Memory B cell (primary cell): ENCODE measurements around the gene CLPX.
"Not testable (repeated sequence)": the region's sequence is repeated elsewhere in the genome, so short reads cannot be mapped to it uniquely, and the experiment has no call there.

Experiments
- ATAC-seq: fragments of 150-1000 bp; cut with Tn5 transposase; 2 replicates; pipeline ENCODE4 v1.10.0; 2021; ENCODE audit warnings: low read depth, mild to moderate bottlenecking, moderate library complexity
- DNase-seq, 2 donors: peaks; one replicate each; pipeline ENCODE4 v3.0.0; 2022; ENCODE audit warnings: low spot score in 2 of 2
- H3K27ac Mint-ChIP-seq: one replicate; pipeline ENCODE4 v1.8.0; 2022; ENCODE audit warnings: mild to moderate bottlenecking, moderate library complexity, mixed read lengths
- H3K27me3 Mint-ChIP-seq: one replicate; pipeline ENCODE4 v1.8.0; 2022; ENCODE audit warnings: mixed read lengths
- H3K36me3 Mint-ChIP-seq: one replicate; pipeline ENCODE4 v1.8.0; 2022; ENCODE audit warnings: mild to moderate bottlenecking, mixed read lengths
- H3K4me1 Mint-ChIP-seq: one replicate; pipeline ENCODE4 v1.8.0; 2022; ENCODE audit warnings: mixed read lengths
- H3K4me3 Mint-ChIP-seq: one replicate; pipeline ENCODE4 v1.8.0; 2022; ENCODE audit warnings: mild to moderate bottlenecking, moderate library complexity, mixed read lengths
- H3K9me3 Mint-ChIP-seq: one replicate; pipeline ENCODE4 v1.8.0; 2022; ENCODE audit warnings: mixed read lengths

CLPX gene

GRCh38 chr15:65172531-65172930 lies 12.6 kb downstream of the CLPX start:
- no peak overlapping the region for H3K4me3 Mint-ChIP-seq
- no peak for DNase-seq
- no peaks in the 10 kb centered on the region for H3K27me3 Mint-ChIP-seq
- H3K36me3 Mint-ChIP-seq: peaks cover 11% of the 10 kb centered on the region
- no peaks in the 10 kb centered on the region for H3K9me3 Mint-ChIP-seq
- ATAC-seq: no peak
- H3K27ac Mint-ChIP-seq: no peak overlapping the region
- peaks cover 9% of the 10 kb centered on the region for H3K4me1 Mint-ChIP-seq

- Mint-ChIP-seq H3K9me3 (no peaks in the 10 kb centered on the region), H3K4me1 (peaks cover 9% of the 10 kb centered on the region), H3K27ac (no peak overlapping the region), H3K27me3 (no peaks in the 10 kb centered on the region), H3K36me3 (peaks cover 11% of the 10 kb centered on the region), H3K4me3 (no peak overlapping the region)
- DNase-seq (no peak), ATAC-seq (no peak)
Measured at GRCh38 chr15:65171428-65171827, 13.7 kb downstream of the CLPX start.

DNA sequence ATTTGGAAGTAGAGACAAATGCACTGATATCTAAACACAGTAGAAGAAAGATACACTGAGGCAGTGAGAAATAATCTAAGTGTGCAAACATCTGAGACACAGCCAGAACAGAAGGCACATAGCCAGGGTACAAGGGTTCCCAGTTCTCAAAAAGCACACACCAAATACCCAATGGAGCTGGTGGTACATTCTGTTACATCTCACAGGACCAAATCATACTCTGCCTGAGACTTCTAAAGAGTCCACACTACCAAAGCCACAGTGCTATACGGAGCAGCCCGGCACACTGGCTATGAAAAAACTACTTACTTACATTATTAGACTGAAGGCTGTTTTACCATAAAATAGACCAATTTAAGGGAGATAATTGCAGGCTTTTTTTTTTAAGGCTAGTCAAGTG lies 19.3 kb downstream of the CLPX start:
- no peaks in the 10 kb centered on the region for H3K27me3 Mint-ChIP-seq
- H3K9me3 Mint-ChIP-seq: no peaks in the 10 kb centered on the region
- peaks cover 2% of the 10 kb centered on the region for H3K36me3 Mint-ChIP-seq
- no peak overlapping the region for H3K4me3 Mint-ChIP-seq
- no peak overlapping the region for H3K27ac Mint-ChIP-seq
- no peaks in the 10 kb centered on the region for H3K4me1 Mint-ChIP-seq
- DNase-seq: no peak
- ATAC-seq: no peak

DNA sequence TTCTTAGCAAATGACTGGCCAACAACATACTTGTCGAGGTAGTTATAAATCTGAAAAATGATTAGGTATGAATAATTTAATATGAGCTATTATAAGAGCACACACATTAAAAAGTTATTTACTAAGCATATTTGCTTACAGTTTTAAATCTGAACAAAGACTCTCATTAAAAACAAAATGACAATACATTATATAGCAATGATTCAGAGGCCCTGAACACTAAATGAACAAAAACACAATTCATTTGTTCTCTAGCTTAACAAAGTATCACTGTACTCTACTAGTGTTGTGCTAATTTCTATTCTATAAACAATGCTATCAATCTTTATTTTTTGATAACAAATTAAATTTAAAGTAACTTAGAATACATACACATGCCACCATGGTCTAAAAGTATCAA lies 21.0 kb downstream of the CLPX start:
- Mint-ChIP-seq H3K27ac (no peak overlapping the region), H3K36me3 (peaks cover 5% of the 10 kb centered on the region), H3K27me3 (no peaks in the 10 kb centered on the region), H3K4me3 (no peak overlapping the region), H3K9me3 (no peaks in the 10 kb centered on the region), H3K4me1 (no peaks in the 10 kb centered on the region)
- ATAC-seq (no peak), DNase-seq (no peak)

GRCh38 chr15:65163041-65163440 lies 22.1 kb downstream of the CLPX start:
- no peaks in the 10 kb centered on the region for H3K9me3 Mint-ChIP-seq
- H3K4me3 Mint-ChIP-seq: no peak overlapping the region
- ATAC-seq (no peak), DNase-seq (no peak)
- no peaks in the 10 kb centered on the region for H3K4me1 Mint-ChIP-seq
- H3K27ac Mint-ChIP-seq: no peak overlapping the region
- no peaks in the 10 kb centered on the region for H3K27me3 Mint-ChIP-seq
- H3K36me3 Mint-ChIP-seq: peaks cover 3% of the 10 kb centered on the region

DNA sequence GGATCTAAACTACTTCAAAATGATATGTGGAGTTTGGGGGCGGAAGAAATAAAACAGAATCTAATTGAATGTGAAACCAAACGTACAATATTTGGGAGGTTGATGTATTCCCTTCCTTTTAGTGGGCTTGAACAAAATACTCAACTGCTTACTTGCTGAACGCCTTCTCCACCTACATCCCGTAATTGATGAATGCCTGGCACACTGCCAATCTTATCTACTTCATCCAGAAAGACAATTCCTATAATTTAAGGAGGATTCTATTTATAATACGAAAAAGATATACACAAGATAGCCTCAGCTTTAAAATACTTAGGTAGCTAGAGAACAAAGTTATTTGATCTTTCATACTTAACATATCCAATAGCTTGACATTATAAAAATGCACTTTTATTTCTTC lies 28.4 kb downstream of the CLPX start:
- H3K4me3 Mint-ChIP-seq: no peak overlapping the region
- H3K36me3 Mint-ChIP-seq: peaks cover 26% of the 10 kb centered on the region
- no peak for ATAC-seq
- DNase-seq: no peak
- no peaks in the 10 kb centered on the region for H3K27me3 Mint-ChIP-seq
- H3K27ac Mint-ChIP-seq: no peak overlapping the region
- no peaks in the 10 kb centered on the region for H3K4me1 Mint-ChIP-seq
- no peaks in the 10 kb centered on the region for H3K9me3 Mint-ChIP-seq

DNA sequence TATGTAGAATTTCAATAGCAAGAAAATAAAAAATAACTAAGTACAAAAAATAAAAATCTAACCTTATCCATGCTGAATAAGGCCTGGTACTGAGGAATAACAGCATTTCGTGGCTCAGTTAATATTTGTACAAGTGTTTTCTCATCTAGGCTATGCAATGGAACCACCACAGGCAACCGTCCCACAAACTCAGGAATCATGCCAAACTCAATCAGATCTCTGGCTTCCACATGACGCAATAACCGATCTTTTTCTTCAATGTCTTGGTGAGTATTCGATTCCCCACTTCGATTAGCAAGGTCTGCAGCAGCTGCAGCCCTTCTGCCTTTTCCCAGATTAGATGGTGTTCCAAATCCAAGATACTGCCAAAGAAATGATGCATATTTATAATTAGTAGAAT lies 30.4 kb downstream of the CLPX start:
- H3K27ac Mint-ChIP-seq: no peak overlapping the region
- no peak for ATAC-seq
- no peaks in the 10 kb centered on the region for H3K9me3 Mint-ChIP-seq
- no peaks in the 10 kb centered on the region for H3K27me3 Mint-ChIP-seq
- no peak for DNase-seq
- peaks cover 28% of the 10 kb centered on the region for H3K36me3 Mint-ChIP-seq
- no peak overlapping the region for H3K4me3 Mint-ChIP-seq
- H3K4me1 Mint-ChIP-seq: no peaks in the 10 kb centered on the region

DNA sequence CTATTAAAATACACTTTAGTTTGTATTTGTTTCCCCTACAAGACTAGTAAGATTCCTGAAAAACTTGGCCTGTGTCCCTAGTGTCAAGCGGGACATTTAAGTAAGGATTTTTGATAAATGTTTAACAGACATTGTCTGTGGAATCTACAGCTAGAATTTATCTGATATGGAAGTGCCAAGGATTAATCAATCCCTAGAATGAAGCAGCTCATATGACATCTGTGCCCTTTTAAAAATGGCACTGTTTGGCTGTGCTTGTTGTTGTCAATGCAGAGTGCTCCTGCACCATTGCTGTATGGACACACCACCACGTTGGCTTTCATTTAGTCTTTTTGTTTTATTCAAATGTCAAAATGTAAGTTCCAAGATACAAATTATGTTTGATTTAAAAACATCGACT lies 37.2 kb downstream of the CLPX start:
- H3K27me3 Mint-ChIP-seq: no peaks in the 10 kb centered on the region
- peak overlapping the region; percentile 31 for H3K27ac Mint-ChIP-seq
- ATAC-seq: no peak
- H3K4me3 Mint-ChIP-seq: no peak overlapping the region
- DNase-seq: no peak
- H3K36me3 Mint-ChIP-seq: peaks cover 16% of the 10 kb centered on the region
- no peaks in the 10 kb centered on the region for H3K4me1 Mint-ChIP-seq
- no peaks in the 10 kb centered on the region for H3K9me3 Mint-ChIP-seq

- H3K4me1 Mint-ChIP-seq: no peaks in the 10 kb centered on the region
- H3K9me3 Mint-ChIP-seq: no peaks in the 10 kb centered on the region
- H3K27ac Mint-ChIP-seq: no peak overlapping the region
- H3K36me3 Mint-ChIP-seq: peaks cover 11% of the 10 kb centered on the region
- ATAC-seq: no peak
- DNase-seq: no peak
- H3K4me3 Mint-ChIP-seq: no peak overlapping the region
- H3K27me3 Mint-ChIP-seq: no peaks in the 10 kb centered on the region
Measured at GRCh38 chr15:65146438-65146837, 38.7 kb downstream of the CLPX start.

DNA sequence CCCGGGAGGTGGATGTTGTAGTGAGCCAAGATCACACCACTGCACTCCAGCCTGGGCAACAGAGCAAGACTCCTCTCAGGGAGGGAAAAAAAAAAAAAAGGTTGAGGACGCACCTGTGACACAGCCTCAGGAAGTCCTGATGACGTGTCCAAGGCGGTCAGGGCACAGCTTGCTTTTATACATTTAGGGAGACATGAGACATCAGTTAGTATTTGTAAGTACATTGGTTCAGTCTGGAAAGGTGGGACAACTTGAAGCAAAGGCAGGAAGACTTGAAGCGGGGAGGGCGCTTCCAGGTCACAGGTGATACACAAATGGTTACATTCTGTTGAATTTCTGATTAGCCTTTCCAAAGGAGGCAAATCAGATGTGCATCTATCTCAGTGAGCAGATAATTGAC lies 46.5 kb downstream of the CLPX start:
- H3K4me1 Mint-ChIP-seq, H3K27me3 Mint-ChIP-seq, H3K36me3 Mint-ChIP-seq, H3K27ac Mint-ChIP-seq, ATAC-seq, H3K9me3 Mint-ChIP-seq, H3K4me3 Mint-ChIP-seq, DNase-seq: not testable (repeated sequence)

GRCh38 chr15:65137893-65138292 lies 47.2 kb downstream of the CLPX start:
- H3K9me3 Mint-ChIP-seq, H3K27me3 Mint-ChIP-seq, H3K4me3 Mint-ChIP-seq, DNase-seq, H3K36me3 Mint-ChIP-seq, ATAC-seq, H3K4me1 Mint-ChIP-seq, H3K27ac Mint-ChIP-seq: not testable (repeated sequence)

- H3K4me1 Mint-ChIP-seq: peaks cover 12% of the 10 kb centered on the region
- H3K9me3 Mint-ChIP-seq, H3K4me3 Mint-ChIP-seq, ATAC-seq, H3K27me3 Mint-ChIP-seq, H3K36me3 Mint-ChIP-seq, H3K27ac Mint-ChIP-seq, DNase-seq: not testable (repeated sequence)
Measured at GRCh38 chr15:65137089-65137488, 48.1 kb downstream of the CLPX start.

- Mint-ChIP-seq H3K4me1 (peaks cover 21% of the 10 kb centered on the region), H3K27me3 (no peaks in the 10 kb centered on the region), H3K4me3 (peak overlapping the region; percentile 93), H3K9me3 (peaks cover 6% of the 10 kb centered on the region), H3K27ac (no peak overlapping the region), H3K36me3 (peaks cover 5% of the 10 kb centered on the region)
- DNase-seq (no peak), ATAC-seq (no peak)
Measured at GRCh38 chr15:65134538-65134937, 50.6 kb downstream of the CLPX start.

DNA sequence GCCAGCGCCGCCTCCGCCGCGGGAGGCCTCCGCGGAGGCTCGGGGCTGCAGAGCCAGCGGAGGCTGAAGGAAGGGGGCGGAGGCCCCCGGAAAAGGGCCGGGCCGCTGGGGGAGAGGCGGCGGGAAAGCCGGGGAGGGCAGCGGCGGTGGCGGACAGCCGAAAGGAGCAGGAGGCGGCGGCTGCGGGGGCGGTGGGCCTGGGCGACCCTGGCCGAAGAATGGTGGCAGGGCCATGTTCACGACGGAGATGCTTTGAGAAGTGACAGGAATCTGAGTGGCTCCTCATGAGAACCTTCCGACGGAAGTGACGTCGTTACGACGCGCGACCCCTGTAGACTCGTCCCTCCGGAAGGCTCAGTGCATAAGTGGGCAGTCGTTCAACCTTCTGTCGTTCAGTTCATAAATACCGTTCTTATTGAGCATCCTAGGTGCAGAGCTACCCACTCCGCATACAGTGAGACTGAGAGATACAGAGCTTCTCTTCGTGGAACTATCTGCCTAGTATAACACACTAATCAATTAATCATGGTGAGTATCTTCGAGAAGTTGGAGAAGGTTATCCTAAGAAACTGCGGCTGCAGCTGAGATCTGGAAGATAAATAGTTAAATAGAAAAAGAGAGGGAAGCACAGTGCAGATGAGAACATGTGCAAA lies 51.5 kb downstream of the CLPX start, which contains the start of gene PDCD7:
TSS of gene PDCD7 (minus strand) at position 261 of the 653 bp plus-strand sequence. CDS start at position 234, 27 bp downstream.
- H3K4me3 Mint-ChIP-seq: peak within 1 kb of the TSS; percentile 93
- H3K9me3 Mint-ChIP-seq: peaks cover 6% of the 10 kb centered on the region
- H3K27me3 Mint-ChIP-seq: no peaks in the 10 kb centered on the region
- peak within 1 kb of the TSS; percentile 96 for H3K27ac Mint-ChIP-seq
- peaks cover 8% of the 10 kb centered on the region for H3K36me3 Mint-ChIP-seq
- peaks cover 25% of the 10 kb centered on the region for H3K4me1 Mint-ChIP-seq
- DNase-seq: peak; percentile 63 to 64
- peak; percentile 94 for ATAC-seq

- Mint-ChIP-seq H3K27ac (peak overlapping the region; percentile 96), H3K9me3 (peaks cover 6% of the 10 kb centered on the region), H3K4me1 (peaks cover 28% of the 10 kb centered on the region), H3K4me3 (peak overlapping the region; percentile 93), H3K36me3 (peaks cover 11% of the 10 kb centered on the region), H3K27me3 (no peaks in the 10 kb centered on the region)
- DNase-seq (peak; percentile 20 to 47), ATAC-seq (peak; percentile 33)
Measured at GRCh38 chr15:65132878-65133547, 52.1 kb downstream of the CLPX start.
